Right renal cortex interstitium (tissue), 3 donors: ENCODE measurements around the gene TLNRD1. TPM values are rescaled to one million over a fixed set of nuclear protein-coding genes. Genes with fewer than 3 reads are reported as not detected.

Source experiments
- DNase-seq, 3 donors: peaks; one replicate each; pipeline ENCODE4 v3.0.0-alpha.2; 2013; ENCODE audit warnings: low read depth in 3 of 3, low spot score in 2 of 3
- polyA plus RNA-seq, 3 donors: library from polyadenylated mRNA; unstranded; fragments of 120-200 nt; gene quantifications; one replicate each; pipeline ENCODE4 v1.2.1, GENCODE V29; 2013; ENCODE audit not compliant: insufficient read length in 3 of 3

Gene TLNRD1
- polyA plus RNA-seq, 3 donors: 6.8 to 8.0 (median 7.4) TPM

DNA sequence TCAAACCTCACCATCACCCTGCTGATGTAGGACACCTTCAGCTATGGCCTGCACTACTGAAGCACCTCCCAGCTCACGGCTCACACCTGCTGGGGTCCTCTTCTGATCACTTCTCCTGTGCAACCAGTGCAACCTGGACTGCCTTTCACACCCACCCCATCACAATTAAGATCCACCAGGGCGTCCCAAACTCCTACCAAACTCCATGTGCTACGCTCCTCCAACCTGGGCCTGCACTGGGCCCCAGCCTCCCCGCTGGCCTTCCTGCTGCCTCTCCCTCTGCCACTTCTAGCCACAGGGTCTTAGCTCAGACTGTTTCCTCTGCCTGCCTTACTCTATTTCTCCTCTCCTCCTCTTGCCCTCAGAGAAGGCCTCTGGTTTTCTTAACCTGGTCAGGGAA is 23.9 kb upstream of the TLNRD1 start:
- no peak for DNase-seq

DNA sequence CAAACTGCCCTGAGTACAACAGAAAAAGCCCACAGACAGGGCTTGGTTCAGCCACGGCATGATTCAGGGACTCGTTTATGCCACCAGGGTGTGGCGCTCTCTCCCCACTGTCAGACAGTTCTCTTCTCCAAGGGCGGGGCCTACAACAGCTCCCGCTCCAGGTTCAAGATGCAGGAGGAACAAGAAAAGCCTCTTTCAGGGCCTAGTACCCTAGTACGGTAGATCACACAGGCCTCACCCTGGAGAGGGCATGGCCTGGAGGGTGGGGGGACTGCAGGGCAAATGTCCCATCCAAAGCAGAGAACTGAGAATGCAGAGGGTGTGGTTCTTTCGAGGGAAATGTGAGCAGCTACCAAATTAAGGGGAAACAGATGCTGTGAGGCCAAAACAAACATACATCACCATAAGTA is 23.1 kb upstream of the TLNRD1 start:
- DNase-seq: no peak

DNA sequence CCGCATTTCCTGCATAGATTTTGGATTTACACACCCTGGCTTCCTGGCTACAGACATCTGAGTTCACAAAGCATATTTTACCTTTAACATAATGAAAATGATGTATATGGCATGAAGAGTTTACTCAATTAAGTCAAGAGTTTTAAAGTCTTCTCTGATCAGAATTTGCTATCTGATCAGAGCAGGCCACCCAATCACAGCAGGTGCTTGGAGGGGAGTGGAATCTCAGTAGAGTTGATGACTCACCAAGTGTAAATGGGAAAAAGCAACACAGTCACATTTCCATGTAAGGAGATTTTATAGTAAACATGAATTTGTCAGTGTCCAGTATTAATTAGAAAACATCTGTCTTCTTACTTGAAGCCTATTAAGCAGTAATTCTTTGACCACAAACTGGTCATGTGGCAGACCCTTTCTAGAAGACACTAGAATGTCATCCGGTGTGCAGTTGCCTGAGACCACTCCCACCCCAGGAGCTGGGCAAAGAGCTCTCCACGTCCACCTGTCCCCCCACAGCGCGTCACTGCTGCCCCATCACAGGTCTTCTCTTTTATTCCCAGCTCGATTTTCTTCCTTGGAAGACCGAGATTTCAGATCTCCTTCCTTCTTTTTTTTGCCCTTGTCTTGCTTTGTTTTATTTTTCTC is 21.9 kb upstream of the TLNRD1 start:
- no peak for DNase-seq

DNA sequence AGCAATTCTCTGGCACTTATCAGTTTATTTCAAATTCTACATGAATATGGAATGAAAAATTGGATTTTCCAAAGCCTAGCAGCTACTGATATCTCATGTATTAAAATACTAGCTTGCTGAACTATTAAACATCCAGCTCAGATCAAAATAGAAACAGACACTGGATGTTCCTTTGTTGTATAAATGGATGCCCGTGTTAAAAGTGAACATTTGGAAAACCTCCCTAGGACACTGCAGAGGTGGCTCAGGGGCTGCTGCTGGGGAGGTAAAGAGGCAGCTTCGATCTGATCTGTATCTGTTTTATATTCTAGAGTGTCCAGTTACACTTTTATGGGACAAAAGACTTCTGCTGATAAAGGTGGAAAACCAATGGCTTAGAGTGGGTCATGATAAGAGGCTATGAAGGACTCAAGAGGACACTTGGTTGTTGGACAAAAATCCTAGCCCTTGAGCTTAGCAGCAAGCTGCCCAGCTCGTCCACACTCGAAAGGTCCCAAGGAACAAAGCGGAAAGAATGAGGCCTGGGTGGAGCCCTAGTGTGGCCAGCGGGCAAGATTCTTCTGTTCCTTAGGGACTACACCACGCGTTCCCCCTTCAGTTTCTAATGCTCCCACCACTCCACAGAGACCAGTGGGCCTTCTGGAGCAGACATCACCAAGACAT is 21.1 kb upstream of the TLNRD1 start:
- no peak for DNase-seq

DNA sequence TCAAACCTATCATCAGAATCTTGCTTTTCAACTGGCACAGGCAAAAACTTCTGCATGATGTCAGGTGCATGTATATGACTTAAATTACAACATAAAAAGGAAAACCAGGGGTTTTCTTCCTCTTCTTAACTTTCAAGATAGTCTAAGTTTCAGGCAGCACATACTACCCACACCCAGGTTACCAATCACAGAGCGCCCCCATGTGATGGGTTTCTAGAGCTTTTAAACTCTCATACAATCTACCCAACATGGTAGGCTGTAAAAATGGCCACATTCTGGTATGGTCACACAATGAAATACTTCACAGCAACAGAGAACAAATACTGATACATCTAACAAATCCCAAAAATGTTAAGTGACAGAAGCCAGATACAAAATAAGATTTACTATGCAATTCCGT is 18.5 kb upstream of the TLNRD1 start:
- DNase-seq: no peak

DNA sequence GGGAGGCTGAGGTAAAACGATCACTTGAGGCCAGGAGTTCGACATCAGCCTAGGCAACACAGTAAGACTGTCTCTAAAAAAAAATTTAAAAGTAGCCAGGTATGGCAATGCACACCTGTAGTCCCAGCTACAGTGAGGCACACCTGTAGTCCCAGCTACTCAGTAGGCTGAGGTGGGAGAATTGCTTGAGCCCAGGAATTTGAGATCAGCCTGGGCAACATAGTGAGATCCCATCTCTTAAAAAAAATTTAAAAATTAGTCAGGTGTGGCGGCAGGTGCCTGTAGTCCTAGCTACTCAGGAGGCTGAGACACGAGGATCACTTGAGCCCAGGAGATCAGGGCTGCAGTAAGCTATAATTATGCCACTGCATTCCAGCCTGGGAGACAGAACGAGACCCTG is 17.9 kb upstream of the TLNRD1 start:
- DNase-seq: no peak

DNA sequence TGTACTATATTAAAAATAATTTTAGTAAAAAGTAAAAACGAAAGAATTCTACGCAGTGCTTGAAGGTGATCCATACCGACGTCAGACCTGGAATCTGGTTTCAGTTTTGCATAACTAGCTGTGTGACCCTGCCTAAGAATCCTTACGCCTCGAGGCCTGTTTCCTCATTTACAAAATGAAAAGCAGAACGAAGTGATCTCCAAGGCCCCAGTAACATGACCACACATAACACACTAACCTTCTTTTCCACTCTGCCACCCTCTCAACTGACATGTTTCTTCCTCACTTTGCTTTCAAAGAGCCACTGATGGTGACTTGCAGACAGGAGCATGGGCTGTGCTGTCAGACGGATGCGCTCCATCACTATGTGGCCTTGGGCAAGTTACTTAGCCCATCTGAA is 15.9 kb upstream of the TLNRD1 start:
- no peak for DNase-seq

DNA sequence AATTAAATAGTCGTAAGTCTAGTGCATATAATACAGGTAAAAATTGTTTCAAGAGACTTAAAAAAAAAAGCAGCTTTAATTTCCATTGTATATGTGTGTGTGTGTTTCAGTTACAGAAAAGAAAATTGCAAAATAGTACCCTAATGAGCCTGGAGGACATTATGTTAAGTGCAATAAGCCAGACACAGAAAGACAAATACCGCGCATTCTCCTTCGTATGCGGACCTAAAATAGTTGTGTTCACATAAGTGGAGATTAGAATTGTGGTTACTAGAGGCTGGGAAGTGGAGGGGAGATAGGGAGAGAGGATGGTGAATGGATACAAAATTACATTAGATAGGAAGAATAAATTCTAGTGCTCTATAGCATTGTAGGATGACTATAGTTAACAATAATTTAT is 14.7 kb upstream of the TLNRD1 start:
- no peak for DNase-seq

DNA sequence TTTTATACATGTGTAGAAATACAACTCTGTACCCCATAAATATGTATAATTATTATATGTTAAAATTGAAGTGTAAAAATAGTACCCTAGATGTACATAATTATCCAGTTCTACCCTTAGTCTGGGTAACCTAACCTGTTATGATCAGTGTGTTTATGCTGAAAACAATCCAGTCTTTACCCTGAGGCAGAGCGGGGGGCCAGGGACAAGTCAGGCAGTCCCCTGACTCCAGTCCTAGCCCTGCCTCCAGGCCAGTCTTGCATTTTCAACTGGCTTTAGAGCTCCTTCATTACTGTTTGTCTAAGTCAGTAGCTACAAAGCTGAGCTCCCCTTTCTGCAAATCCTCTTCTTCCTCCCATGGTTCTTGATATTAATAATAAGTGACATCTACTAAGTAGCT is 14.2 kb upstream of the TLNRD1 start:
- no peak for DNase-seq

DNA sequence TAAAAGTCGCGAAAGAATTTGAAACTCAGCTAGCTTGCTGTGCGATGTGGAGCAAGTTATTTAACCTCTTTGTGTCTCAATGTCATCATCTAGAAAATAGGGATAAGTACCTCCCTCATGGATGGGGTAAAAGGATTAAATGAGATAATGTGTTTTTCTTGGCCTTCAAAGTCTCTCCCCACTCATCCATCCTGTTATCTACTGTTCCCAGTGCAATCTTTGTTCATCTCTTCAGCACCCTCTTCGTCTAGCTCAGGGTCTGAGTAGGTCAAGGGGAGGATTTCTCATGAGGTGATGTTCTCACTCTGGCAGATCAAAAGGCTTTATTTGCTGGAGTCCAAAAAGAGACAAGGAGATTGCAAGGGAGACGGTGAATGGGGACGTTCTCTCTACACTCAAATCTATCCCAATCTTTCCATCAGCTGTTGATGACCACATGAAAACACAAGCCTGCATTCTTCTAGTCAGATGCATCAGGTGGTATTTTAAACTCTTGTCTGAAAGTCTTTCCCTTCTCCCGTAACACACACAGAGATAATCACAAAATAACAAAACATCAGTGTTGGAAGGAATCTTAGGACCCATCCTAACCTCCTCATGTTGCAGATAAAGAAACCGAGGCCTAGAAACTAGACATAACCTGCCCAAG is 12.5 kb upstream of the TLNRD1 start:
- no peak for DNase-seq

DNA sequence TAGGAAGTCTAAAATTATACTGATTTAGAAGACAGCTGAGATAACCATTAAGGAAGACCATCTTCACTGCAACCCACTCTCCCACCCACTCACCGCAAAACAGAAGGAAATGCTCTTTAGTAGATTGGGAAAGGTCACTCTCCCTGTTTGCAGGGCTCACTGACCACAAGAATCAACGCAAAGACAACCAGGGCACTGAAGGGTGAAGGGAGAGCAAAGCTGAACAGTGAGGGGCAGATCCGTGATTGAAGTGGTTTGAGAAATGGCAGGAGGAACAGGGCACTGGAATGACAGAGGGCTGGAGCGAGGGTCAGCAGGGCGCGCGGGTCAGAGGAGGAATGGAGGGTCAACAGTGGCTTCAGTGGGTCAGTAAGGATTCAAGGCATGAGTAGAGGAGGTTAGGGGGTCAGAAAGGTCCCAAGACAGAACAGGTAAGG is 11.6 kb upstream of the TLNRD1 start:
- no peak for DNase-seq

DNA sequence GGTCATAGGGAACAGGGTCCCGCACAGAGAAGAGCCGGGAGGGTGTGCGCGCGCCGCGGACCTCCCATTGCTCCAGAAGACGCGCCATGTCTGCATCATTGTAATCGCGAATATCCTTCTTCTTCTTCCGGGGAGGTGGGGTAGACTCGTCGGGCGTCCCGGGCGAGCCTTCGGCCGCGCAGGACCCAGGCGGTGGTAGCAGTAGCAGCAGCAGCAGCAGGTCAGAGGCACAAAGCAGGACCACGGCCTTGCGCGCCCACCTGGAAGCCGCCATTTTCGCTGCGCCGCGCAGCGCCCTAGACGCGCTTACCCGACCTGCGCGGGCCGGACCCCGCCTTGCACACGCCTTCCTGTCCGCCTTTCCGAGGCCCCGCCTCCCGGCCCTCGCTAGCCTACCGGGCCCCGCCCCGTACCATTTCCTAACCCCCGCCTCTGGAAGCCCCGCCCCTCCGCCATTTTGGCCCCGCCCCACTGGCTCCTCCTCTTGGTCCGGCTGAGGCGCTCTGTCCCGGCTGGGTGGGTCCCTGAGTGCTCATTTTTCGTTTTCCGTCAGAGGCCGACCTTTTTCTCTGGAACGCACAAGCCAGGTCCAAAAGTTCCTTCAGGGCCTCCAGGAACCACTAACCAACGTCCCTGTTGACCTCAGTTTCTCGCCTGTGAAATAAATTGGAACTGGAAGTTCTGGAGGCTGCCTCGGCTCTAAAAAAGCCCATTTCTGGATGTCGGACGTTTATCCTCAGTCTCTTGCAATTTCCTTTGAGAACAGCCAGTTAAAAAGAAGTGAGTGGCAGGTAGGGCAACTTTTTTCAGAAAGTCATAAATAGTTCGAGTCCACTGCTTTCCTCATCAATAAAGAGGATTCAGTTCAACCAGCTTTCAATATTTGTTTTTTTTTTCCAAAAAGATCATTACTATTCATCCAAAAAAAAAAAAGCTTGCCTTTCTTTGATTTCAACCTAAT is 10.9 kb upstream of the TLNRD1 start, which contains the start of gene MESD:
Gene MESD (minus strand): TSS at position 302 of the 961 bp plus-strand sequence. CDS start 28 bp downstream, at position 274.
- DNase-seq: peak; percentile 83 to 91 (median 89)

DNA sequence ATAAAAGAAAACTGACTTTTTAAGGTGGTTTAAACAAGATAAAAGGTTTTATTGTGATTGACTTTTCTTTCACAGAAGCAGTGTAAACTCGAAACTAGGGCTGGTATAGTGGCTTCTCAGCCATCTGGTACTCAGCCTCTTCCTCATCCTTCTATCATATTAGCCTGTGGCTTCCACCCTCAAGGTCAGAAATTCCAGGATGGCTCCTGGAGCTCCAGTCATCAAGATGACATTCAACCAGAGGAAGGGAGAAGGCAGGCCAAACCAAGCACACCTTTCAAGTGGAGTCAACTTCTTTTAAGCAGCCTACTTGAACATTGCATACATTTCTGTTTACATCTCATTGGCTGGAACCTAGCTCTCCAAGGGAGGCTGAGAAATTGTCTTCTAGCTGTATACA is 9.8 kb upstream of the TLNRD1 start:
- no peak for DNase-seq

DNA sequence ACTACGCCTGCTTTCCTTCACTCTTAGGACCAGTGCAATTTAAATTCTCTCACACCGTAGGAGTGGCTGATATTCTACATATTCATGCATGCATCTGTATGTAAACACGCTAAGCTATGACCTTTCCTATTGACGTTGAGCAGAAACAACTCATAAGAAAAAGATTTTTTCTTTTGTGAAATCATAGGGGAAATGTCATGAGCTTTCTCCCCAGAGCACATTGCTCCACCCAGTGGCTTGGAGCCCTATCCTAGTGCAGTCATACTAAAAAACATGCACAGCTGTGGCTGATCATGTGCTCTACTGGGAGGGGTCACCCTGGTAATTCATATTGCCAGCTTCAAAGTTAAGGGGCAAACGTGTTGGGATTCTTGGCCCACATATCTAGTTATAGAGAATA is 9.3 kb upstream of the TLNRD1 start:
- no peak for DNase-seq

DNA sequence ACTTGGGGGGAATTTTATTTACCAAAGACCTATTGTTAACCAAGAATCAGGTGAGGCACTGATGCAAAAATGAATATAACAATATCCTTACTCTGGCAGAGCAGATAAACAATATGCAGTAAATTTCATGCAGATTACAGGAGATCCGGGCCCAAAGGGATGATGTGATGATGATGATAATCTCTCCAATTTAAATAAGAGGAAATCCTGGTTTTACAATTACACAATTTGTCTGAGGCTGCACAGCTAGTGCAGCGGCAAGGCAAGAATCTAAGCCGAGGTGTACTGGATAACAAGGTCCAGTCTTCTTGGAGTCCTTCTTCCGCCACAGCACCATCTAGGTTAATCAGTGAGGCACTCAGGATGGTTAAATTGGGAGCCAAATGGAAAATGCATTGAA is 8.7 kb upstream of the TLNRD1 start:
- no peak for DNase-seq

DNA sequence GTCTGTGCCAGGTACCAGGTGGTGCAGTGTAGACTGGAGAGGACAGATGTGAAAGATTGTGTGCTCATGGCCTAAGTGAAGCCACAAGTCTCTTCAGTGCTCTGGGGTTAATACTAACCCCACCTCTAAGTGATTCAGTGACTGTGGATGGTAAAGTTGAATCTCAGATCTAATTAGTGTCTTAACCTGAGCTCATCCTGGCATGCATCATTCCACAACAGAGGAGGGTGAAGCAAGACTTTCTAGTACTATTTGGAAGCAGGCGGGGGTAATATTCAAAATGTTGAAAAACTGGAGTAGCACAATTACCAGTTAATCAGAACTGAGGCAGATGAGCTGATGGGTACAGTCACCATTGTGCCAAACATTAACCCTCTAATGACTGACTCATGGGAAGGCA is 8.3 kb upstream of the TLNRD1 start:
- DNase-seq: no peak

DNA sequence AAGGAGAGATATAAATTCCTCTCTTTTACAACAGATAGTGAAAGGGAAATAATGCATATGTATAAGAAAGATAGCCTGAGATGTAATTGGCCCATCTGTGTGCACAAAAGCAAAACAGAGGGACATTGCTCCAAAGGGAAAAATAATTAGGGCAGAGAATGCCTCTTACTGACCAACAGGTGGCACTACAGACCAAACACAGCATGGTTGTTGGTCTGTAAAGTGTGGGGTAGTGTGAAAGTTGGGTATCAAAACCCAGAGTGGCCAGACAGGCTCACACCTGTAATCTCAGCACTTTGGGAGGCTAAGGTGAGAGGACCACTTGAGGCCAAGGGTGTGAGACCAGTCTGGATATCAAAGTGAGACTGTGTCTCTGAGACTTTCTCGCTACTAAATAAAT is 4.5 kb upstream of the TLNRD1 start:
- DNase-seq: no peak

DNA sequence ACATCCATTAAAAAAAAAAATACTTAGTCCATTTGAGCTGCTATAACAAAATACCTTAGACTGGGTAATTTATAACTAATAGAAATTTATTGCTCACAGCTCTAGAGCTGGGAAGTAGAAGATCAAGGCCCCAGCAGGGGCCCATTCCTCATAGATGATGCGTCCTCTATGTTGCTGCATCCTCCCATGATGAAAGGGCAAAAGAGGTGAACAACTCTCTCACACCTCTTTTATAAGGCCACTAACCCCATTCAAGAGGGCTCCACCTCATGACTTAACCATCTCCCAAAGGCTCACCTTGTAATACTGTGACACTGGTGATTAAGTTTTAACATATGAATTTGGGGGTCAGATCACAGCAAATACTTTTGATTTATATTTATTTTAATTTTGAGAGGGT is 3.0 kb upstream of the TLNRD1 start:
- DNase-seq: no peak

DNA sequence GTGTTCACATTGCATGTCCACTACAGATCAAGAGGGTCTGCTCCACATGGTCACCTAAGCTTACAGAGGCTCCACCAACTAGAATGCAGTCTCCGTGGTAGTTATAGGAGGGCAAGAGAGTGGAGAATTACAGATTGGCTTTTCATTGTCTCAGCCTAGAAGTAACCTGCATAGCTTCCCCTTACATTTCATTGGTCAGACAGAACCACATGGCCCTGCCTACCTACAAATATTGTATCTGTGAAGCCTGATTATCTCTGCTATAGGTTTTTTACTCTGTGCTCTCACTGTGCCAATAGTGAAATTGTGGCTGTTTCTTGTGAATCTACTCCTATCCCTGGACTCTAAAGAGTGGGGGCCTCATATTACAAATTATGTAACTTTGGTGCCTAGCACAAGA is 2.5 kb upstream of the TLNRD1 start:
- DNase-seq: no peak

DNA sequence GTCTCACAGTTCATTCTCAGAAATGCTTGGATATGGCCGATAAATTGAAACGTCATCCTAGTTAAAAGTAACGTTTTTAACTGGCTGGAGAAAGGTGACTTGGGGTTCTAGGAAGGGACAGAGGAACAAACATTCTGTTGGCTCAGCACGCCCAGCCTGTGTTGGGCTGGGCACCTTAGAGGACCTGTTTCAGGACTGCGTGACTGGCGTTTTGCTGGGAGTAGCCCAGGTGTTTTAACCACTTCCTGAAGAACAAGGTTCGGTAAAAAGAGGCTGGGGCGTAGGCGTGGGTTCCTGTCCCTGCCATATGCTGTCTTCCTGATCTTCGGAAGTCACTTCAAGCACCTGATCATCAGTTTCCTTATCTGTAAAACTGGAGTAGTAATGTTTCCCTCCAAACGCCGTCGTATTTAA is 1.1 kb upstream of the TLNRD1 start:
- DNase-seq: no peak

DNA sequence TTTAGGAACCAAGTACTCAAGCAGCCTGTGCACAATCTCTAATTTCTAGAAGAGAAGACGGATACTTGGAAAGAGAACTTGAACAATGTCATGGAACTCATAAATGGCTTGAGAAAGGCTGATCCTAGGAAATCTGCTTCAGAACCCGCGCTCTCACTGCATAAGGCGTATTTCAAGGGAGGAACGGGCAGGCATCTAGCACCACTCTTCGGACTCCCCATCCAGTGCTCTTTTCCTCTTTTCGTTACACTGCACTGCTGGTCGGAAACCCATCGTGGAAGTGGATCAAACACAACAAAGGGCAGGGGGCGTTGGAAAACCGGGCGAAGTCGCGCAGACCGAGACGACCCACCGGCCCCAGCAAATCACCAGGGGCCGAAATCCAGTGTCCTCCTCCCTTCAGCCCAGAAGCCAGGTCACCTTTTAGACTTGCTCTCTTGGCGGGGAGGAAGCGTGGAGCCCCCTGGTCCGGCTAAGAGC is 539 bp upstream of the TLNRD1 start:
- DNase-seq: no peak
